IPS-15b (cell line): ENCODE measurements around the gene ZFAND2A.
"Not testable (repeated sequence)": the region's sequence is repeated elsewhere in the genome, so short reads cannot be mapped to it uniquely, and the experiment has no call there.

ENCODE experiments used
- H3K27me3 ChIP-seq: one replicate; pipeline ENCODE4 v1.6.1; 2013; ENCODE audit warnings: low read length; ENCODE audit not compliant: control insufficient read depth, insufficient read depth
- H3K36me3 ChIP-seq: one replicate; pipeline ENCODE4 v1.6.1; 2013; ENCODE audit warnings: low read length; ENCODE audit not compliant: control insufficient read depth, insufficient read depth
- H3K4me1 ChIP-seq: one replicate; pipeline ENCODE4 v1.6.1; 2013; ENCODE audit warnings: mild to moderate bottlenecking, low read length; ENCODE audit not compliant: control insufficient read depth, insufficient read depth
- H3K4me3 ChIP-seq: one replicate; pipeline ENCODE4 v1.5.1; 2013; ENCODE audit warnings: low read depth, low read length
- H3K9ac ChIP-seq: one replicate; pipeline ENCODE4 v1.6.1; 2013; ENCODE audit warnings: low read depth, mild to moderate bottlenecking, low read length
- H3K9me3 ChIP-seq: one replicate; pipeline ENCODE4 v1.6.1; 2013; ENCODE audit warnings: mild to moderate bottlenecking, low read length; ENCODE audit not compliant: control insufficient read depth, insufficient read depth

The ZFAND2A gene

DNA sequence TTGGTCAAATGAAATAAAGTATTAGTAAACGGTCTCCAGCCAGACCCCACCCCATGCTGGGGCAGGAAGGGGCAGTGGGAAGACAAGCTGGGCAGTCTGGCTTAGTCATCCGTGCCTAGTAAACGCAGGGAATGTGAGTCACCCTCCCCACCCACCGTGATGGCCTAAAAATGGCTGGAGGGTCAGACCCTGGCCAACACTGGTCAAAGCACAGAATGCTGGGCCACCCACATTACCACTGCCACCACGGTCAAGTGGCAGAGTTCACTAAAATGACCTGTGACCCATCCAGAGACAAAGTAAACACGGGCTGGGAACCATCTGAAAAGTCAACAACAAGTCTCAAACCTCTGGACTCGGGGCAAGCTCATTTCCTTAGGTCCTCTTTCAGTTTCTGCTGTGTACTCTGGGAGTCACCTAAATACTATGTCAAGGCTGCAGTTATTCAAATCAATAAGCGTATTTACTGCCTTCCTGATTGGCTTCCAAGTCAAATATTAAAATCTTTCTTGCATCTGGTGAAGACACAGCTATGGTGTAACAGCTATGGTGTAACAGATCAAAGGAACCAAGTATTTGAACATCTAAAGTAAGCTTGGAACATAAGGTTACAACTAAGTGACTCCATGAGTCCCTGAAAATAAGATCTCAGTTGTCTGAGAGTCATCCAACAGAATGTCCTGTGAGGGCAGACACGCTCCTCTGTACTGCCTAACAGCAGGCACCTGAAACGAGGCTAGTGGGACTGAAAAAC lies 3.0 kb downstream of the ZFAND2A start:
- H3K27me3 ChIP-seq = no peaks in the 10 kb centered on the region
- H3K4me3 ChIP-seq = no peak overlapping the region
- H3K4me1 ChIP-seq = no peaks in the 10 kb centered on the region
- H3K9me3 ChIP-seq = no peaks in the 10 kb centered on the region
- H3K36me3 ChIP-seq = peaks cover 15% of the 10 kb centered on the region
- H3K9ac ChIP-seq = no peak overlapping the region

DNA sequence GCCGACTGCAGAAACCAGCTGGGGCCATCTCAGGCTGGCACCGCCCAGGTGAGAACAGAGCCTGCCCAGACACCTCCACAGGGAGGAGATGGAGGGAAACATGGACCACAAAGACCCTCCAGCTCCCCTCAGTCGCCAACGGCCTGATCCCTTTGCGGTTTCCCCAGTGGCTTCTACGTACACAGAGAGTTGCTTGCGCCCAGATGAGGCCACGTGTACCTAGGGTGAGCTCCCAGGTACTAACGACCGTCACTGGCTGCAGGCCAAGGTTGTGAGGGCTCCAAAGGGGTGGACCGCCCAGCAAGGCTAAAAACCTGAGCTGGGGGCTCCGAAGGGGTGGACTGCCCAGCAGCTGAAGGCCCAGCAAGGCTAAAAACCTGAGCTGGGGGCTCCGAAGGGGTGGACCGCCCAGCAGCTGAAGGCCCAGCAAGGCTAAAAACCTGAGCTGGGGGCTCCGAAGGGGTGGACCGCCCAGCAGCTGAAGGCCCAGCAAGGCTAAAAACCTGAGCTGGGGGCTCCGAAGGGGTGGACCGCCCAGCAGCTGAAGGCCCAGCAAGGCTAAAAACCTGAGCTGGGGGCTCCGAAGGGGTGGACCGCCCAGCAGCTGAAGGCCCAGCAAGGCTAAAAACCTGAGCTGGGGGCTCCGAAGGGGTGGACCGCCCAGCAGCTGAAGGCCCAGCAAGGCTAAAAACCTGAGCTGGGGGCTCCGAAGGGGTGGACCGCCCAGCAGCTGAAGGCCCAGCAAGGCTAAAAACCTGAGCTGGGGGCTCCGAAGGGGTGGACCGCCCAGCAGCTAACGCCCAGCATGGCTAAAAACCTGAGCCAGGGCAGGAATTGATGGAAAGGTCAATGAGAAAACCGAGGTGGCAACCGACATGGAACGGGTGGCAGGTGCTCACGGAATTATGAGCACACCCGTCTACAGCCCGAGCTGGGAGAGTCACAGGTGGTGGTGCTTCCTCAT lies 3.9 kb downstream of the ZFAND2A start:
- H3K9ac ChIP-seq, H3K4me3 ChIP-seq, H3K9me3 ChIP-seq, H3K27me3 ChIP-seq, H3K4me1 ChIP-seq: not testable (repeated sequence)
- H3K36me3 ChIP-seq = peaks cover 15% of the 10 kb centered on the region

DNA sequence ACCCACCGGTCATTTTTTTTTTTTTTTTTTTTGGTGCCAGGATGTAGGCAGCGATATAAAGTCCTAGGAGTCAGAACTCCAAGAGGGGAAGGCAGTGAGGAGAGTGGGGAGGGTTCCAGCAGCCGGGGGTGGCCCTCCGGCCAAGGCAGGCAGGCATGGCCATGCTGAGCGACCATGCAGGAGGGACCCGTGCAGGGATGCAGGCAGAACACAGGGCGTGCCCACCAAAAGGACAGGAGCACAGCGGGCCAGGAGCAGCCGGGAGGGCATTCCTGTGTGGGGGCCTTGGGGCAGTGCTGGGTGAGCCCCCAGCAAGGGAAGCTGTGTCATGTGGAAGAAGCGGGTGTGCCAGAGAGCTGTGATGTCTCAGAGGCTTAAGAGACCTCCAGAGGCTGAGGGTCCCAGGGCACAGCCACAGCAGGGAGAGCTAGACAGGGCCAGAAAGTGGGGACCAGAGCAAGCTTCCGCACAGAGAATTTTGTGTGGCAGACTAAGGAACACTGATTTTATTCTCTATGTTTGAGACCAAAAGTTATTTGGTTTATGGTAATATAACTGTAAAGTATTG lies 5.7 kb downstream of the ZFAND2A start:
- Histone ChIP-seq H3K4me3 (no peak overlapping the region), H3K9me3 (no peaks in the 10 kb centered on the region), H3K36me3 (peaks cover 15% of the 10 kb centered on the region), H3K4me1 (no peaks in the 10 kb centered on the region), H3K27me3 (no peaks in the 10 kb centered on the region), H3K9ac (no peak overlapping the region)

DNA sequence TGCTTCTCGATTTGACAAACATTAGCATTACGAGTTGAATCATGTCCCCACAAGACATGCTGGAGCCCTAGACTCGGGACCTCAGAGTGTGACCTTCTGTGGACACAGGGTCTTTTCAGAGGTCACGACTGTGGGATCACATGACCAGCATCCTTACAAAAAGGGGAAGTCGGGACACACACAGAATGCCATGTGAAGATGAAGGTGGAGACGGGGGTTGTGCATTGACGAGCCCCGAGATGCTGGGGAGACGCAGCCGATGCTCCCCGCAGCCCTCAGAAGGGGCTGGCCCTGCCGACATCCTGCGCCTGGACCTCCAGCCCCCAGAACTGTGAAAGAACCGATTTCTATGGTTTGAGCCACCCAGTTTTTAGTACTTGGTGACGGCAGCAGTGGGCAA lies 7.5 kb downstream of the ZFAND2A start:
- no peaks in the 10 kb centered on the region for H3K4me1 ChIP-seq
- no peak overlapping the region for H3K9ac ChIP-seq
- H3K4me3 ChIP-seq = no peak overlapping the region
- H3K27me3 ChIP-seq = no peaks in the 10 kb centered on the region
- H3K36me3 ChIP-seq = peaks cover 15% of the 10 kb centered on the region
- no peaks in the 10 kb centered on the region for H3K9me3 ChIP-seq

DNA sequence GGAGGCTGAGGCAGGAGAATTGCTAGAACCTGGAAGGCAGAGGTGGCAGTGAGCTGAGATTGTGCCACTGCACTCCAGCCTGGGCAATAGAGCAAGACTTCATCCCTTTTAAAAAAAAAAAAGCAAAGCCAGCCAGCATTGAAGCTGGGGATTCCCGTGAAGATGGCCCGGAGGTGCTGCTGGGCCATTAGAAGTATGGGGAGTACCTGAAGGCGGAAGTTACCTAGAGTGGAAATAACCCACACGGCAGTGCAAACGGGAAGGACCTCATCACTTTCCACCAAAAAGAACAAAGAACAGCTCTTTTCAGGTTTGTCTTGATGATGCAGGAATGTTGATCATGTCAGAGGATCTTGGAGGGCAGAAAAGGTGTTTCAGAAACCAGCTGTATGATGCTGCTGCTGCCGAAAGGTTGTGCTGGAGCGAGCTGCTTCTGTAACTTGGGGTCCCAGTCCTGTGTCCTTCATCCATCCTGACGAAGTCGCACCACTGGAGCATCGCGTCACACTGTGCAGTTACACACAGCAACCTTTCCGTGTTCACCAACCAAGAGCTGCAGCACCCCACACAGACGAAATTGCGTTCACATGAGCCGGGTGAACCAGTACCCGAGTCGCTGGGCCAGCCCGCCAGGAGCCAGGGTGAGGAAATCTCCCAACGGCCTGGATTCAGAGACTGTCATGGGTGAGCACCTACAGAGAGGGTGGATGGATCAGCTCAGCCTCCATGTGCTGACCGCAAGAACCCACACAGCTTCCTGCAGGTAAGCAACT lies 8.2 kb downstream of the ZFAND2A start:
- no peak overlapping the region for H3K9ac ChIP-seq
- H3K27me3 ChIP-seq = no peaks in the 10 kb centered on the region
- H3K36me3 ChIP-seq = peaks cover 13% of the 10 kb centered on the region
- no peaks in the 10 kb centered on the region for H3K9me3 ChIP-seq
- H3K4me3 ChIP-seq = no peak overlapping the region
- H3K4me1 ChIP-seq = no peaks in the 10 kb centered on the region

DNA sequence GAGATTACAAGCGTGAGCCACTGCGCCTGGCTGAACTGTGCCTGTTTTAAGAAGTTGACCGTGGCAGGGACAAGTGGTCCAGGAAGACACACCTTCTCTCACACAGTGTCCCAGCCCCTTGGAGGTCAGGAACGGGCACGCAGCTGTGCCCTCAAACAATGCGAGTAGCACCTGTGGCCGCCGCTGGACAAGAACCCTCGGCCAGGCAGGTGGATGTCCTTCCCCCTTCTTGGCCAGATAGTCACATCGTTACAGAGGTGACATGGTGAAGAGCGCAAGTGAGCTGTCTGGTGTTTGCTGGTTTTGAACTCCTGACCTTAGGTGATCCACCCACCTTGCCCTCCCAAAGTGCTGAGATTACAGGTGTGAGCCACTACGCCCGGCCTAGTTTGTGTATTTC lies 8.8 kb downstream of the ZFAND2A start:
- Histone ChIP-seq H3K4me3 (no peak overlapping the region), H3K4me1 (no peaks in the 10 kb centered on the region), H3K9ac (no peak overlapping the region), H3K9me3 (no peaks in the 10 kb centered on the region), H3K36me3 (peaks cover 11% of the 10 kb centered on the region), H3K27me3 (no peaks in the 10 kb centered on the region)

DNA sequence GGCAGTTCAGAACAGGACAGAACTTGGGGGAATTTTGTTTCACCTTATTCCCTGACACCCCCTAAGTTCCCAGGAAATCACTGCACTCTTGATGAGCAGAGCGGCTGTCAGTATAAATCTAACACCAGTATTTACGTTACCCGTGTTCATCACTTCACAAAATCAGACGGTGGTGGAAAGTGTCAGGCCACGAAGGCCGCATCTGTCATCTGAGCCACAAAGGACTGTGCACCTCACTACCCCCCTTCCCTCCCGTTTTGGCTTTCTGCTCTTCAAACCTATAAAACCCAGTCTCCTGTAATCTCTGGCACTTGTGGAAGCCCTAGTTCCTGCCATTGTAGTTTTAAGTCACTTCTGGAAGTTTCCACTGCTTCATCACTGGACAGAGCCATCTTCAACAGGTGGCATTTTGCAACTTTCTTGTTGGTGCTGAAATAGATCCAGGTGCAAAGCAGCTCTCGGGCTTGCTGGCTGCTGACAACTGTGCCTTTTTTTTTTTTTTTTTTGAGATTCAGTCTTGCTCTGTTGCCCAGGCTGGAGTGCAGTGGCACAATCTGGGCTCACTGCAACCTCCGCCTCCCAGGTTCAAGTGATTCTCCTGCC lies 9.5 kb downstream of the ZFAND2A start:
- Histone ChIP-seq H3K9me3 (no peaks in the 10 kb centered on the region), H3K4me3 (no peak overlapping the region), H3K4me1 (no peaks in the 10 kb centered on the region), H3K36me3 (peaks cover 11% of the 10 kb centered on the region), H3K9ac (no peak overlapping the region), H3K27me3 (no peaks in the 10 kb centered on the region)

DNA sequence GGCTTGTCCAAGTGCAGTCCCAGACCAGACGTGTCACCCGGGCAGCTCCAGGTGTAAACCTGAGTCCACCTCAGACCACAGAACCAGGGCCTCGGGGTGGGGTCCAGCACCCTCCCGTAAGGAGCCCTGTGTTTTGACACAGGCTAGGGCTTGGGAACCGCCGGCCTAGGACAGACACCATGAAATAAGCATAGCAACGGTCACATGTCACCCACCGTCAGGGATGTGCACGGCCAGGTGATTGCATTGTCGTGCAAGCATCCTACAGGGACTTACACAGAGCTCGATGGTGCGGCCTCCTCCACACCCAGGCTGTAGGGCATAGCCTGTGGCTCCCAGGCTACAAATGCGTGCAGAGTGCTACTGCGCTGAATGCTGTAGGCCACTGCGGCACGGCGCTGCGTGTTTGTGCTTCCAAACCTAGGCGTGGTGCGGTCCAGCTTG lies 10.6 kb downstream of the ZFAND2A start:
- Histone ChIP-seq H3K27me3 (no peaks in the 10 kb centered on the region), H3K9ac (no peak overlapping the region), H3K36me3 (peaks cover 9% of the 10 kb centered on the region), H3K9me3 (no peaks in the 10 kb centered on the region), H3K4me3 (no peak overlapping the region), H3K4me1 (no peaks in the 10 kb centered on the region)

DNA sequence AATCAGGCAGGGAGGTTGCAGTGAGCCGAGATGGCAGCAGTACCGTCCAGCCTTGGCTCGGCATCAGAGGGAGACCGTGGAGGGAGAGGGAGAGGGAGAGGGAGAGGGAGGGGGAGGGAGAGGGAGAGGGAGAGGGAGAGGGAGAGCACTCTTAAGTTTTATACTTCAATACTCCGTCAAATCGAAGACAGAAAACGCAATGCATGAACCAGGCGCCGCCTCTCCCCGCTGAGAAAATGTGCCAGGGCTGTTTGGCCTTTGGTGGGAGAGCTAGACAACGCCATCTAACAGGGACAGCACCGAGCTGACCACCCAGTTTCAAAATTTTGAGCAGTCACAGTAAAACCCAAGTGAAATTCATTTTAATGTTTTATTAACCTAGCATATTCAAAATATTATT lies 12.1 kb downstream of the ZFAND2A start:
- H3K27me3 ChIP-seq, H3K9me3 ChIP-seq, H3K36me3 ChIP-seq, H3K4me3 ChIP-seq, H3K4me1 ChIP-seq, H3K9ac ChIP-seq: not testable (repeated sequence)

DNA sequence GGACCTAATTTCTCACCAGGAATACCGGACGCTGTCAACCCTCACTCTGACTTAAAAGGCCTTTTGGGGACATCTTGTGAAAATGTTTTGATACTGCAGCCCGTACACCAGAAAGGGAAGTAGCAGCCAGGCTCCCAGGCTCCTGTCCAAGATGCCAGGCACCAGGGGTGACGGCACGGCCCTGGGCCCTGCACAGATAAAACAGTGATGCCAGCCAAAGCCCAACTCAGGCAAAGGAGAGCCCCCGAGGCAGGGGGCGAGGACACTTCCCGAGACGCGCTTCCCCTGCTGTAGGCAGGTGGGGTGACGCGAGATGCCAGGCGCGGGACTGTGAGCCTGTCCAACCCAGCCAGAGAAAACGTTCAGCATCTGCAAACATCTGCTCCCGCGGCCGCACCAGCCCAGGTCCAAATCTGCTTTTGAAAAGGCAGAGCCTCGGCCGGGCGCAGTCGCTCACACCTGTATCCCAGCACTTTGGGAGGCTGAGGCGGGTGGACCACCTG lies 15.7 kb downstream of the ZFAND2A start:
- no peaks in the 10 kb centered on the region for H3K27me3 ChIP-seq
- no peak overlapping the region for H3K9ac ChIP-seq
- H3K4me3 ChIP-seq = no peak overlapping the region
- H3K4me1 ChIP-seq = no peaks in the 10 kb centered on the region
- H3K9me3 ChIP-seq = no peaks in the 10 kb centered on the region
- no peaks in the 10 kb centered on the region for H3K36me3 ChIP-seq

DNA sequence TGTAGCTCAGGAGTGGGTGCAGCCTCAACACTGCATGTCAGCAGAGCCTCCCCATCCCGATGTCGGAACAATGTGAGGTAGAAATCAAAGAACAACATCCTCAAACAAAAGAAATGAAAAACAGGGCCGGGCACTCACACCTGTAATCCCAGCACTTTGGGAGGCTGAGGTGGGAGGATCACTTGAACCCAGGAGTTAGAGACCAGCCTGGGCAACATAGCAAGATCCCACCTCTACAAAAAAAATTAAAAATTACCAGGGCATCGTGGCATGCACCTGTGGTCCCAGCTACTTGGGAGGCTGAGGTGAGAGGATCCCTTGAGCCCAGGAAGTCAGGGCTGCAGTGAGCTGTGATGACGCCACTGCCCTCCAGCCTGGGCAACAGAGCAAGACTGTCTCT lies 17.0 kb downstream of the ZFAND2A start:
- not testable (repeated sequence) for H3K9me3 ChIP-seq, H3K9ac ChIP-seq, H3K27me3 ChIP-seq, H3K36me3 ChIP-seq, H3K4me3 ChIP-seq, H3K4me1 ChIP-seq
